Panc1 (cell line): Measurements from ENCODE around the gene PPM1F. TPM values are rescaled to one million over a fixed set of nuclear protein-coding genes. Genes with fewer than 3 reads are reported as not detected.

Experiments used
- ATAC-seq: fragments of 200-7000 bp; cut with Tn5 transposase; 2 replicates; pipeline ENCODE4 v1.9.1; 2020; ENCODE audit warnings: mild to moderate bottlenecking, moderate library complexity
- BruUV-seq: library from RNA; stranded (reverse); fragments of 400-500 nt; replicated peaks from 2 replicates; lab custom pipeline; 2021; lab: Mats Ljungman, UMichigan
- CTCF ChIA-PET: fragments of 300-600 bp; sonication (Branson Sonifier 250); formaldehyde crosslinking; loops from one replicate; lab custom pipeline; 2022; ENCODE audit warnings: antibody characterized with exemption; lab: Charles Lee
- POLR2A ChIA-PET: fragments of 300-600 bp; sonication (Branson Sonifier 250); formaldehyde crosslinking; loops from one replicate; lab custom pipeline; 2022; ENCODE audit warnings: antibody characterized with exemption; lab: Charles Lee
- DNase-seq: peaks from one replicate; pipeline ENCODE4 v3.0.0-alpha.2; 2010; ENCODE audit warnings: low read depth, low spot score
- H3K27ac ChIP-seq: 2 replicates; pipeline ENCODE4 v1.5.1; 2011; ENCODE audit warnings: mild to moderate bottlenecking, low read length, inconsistent platforms
- H3K27me3 ChIP-seq: fragments of 200-500 bp; sonication (Bioruptor generic); 2 replicates; pipeline ENCODE4 v1.6.0; 2014; ENCODE audit warnings: low read length, inconsistent platforms; ENCODE audit not compliant: control insufficient read depth, insufficient read depth
- H3K36me3 ChIP-seq: fragments of 200-500 bp; sonication (Bioruptor generic); 2 replicates; pipeline ENCODE4 v1.5.1; 2014; ENCODE audit warnings: inconsistent platforms, mild to moderate bottlenecking, low read length, moderate library complexity; ENCODE audit not compliant: control insufficient read depth, insufficient read depth
- H3K4me1 ChIP-seq: 2 replicates; pipeline ENCODE4 v1.5.1; 2011; ENCODE audit warnings: inconsistent platforms, mild to moderate bottlenecking, low read length, moderate library complexity; ENCODE audit not compliant: control insufficient read depth, insufficient read depth
- H3K4me3 ChIP-seq, 2 experiments: 2 replicates each; pipeline ENCODE4 v1.5.1; 2011 to 2012; ENCODE audit warnings: low read depth in 2 of 2, low read length in 2 of 2, mild to moderate bottlenecking in 2 of 2, inconsistent platforms in 1 of 2, moderate library complexity in 1 of 2
- H3K9me3 ChIP-seq: fragments of 200-500 bp; sonication (Bioruptor generic); 2 replicates; pipeline ENCODE4 v1.5.1; 2014; ENCODE audit warnings: low read depth, mild to moderate bottlenecking, inconsistent platforms, low read length, moderate library complexity; ENCODE audit not compliant: control insufficient read depth, insufficient read depth
- POLR2AphosphoS5 ChIP-seq: IDR thresholded peaks from 2 replicates; pipeline ENCODE4 v1.6.1; 2012; ENCODE audit warnings: mild to moderate bottlenecking, low read depth, low read length, moderate library complexity
- SIN3A ChIP-seq: IDR thresholded peaks from 2 replicates; pipeline ENCODE4 v1.6.1; 2012; ENCODE audit warnings: low read depth, mild to moderate bottlenecking, low read length, moderate library complexity, borderline replicate concordance; ENCODE audit not compliant: insufficient read depth
- TCF7L2 ChIP-seq: IDR thresholded peaks from 2 replicates; pipeline ENCODE4 v1.6.1; 2011; ENCODE audit warnings: mild to moderate bottlenecking, low read depth, low read length, inconsistent platforms
- in situ Hi-C: cut with HindIII; loops from 2 replicates; pipeline ENCODE4 v1.10.0; 2016; ENCODE audit warnings: low sequenced_read_pairs, low pct_unique_long_range_greater_than_20kb
- intact Hi-C: fragments of 100-400 bp; cut with micrococcal nuclease; formaldehyde crosslinking; loops from one replicate; pipeline ENCODE4 v1.10.0; 2022; ENCODE audit not compliant: unreplicated experiment
- total RNA-seq: library from RNA; stranded (reverse); gene quantifications from one replicate; pipeline ENCODE4 v1.2.1, GENCODE V29; 2021; ENCODE audit not compliant: unreplicated experiment
- TF ChIP-seq, protein P1 (sequence below): fragments of 450-650 bp; IDR thresholded peaks from 2 replicates; pipeline ENCODE4 v1.5.1; 2017; ENCODE audit warnings: mild to moderate bottlenecking
- TF ChIP-seq, protein P2 (sequence below), 2 experiments: IDR thresholded peaks; 2 replicates each; pipeline ENCODE4 v1.6.1; 2011 to 2012; ENCODE audit warnings: low read depth in 2 of 2, control low read depth in 1 of 2, low read length in 1 of 2, mild to moderate bottlenecking in 1 of 2, moderate library complexity in 1 of 2; ENCODE audit not compliant: insufficient read depth in 1 of 2

Gene PPM1F
- total RNA-seq, 1 experiment from 2014 or later = 28.9 TPM

DNA sequence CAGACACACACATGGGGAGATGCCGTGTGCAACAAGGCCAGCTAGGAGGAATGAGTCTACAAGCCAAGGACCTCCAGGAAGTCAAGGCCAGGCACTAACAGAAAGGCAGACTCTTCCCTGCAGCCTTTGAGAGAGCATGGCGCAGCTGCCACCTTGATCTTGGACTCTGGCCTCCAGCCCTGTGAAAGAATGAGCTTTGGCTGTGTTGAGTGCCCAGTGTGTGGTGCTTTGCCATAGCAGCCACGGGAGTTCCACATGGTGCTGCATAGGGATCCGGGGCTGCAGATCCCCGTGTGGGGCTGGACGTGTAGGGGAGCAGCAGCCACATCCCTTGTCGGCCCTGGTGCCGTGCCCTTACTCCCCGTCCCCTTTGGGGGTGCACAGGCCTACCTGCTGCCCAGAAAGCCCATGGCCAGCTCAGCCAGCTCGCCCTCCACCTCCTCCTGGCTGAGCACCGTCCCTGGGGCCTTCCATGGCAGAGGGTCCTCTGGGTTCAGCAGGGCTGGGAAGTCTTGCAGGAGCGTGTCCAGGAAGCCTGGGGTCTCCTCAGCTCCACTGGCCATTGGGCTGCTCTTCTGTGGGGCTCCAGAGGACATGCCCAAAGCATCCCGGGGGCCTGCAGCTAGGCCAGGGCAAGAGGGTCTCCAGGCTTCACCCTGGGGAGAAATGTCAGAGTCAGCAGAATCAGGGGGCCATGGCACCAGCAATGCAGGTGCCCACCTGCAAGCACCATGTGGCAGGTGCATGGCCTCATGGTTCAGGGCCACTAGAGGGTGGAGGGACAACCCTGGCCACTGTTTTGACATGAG is 7.0 kb downstream of the PPM1F start:
- no peaks in the 10 kb centered on the region for H3K9me3 ChIP-seq
- no TSS peak for BruUV-seq
- in situ Hi-C loops = loop anchor here (25.0 kb wide), 1 partner anchor 133 kb away; no protein-coding TSS in a partner anchor
- POLR2A ChIA-PET = interaction anchor here (0.6 kb wide), 1 partner anchor 20 kb away, joined by 5 read pairs; no protein-coding TSS in a partner anchor
- H3K27ac ChIP-seq = no peak overlapping the region
- no peak for DNase-seq
- intact Hi-C loops = no loop called here
- no peaks in the 10 kb centered on the region for H3K36me3 ChIP-seq
- CTCF ChIA-PET = no interaction called here
- TF ChIP-seq, protein P1, sequence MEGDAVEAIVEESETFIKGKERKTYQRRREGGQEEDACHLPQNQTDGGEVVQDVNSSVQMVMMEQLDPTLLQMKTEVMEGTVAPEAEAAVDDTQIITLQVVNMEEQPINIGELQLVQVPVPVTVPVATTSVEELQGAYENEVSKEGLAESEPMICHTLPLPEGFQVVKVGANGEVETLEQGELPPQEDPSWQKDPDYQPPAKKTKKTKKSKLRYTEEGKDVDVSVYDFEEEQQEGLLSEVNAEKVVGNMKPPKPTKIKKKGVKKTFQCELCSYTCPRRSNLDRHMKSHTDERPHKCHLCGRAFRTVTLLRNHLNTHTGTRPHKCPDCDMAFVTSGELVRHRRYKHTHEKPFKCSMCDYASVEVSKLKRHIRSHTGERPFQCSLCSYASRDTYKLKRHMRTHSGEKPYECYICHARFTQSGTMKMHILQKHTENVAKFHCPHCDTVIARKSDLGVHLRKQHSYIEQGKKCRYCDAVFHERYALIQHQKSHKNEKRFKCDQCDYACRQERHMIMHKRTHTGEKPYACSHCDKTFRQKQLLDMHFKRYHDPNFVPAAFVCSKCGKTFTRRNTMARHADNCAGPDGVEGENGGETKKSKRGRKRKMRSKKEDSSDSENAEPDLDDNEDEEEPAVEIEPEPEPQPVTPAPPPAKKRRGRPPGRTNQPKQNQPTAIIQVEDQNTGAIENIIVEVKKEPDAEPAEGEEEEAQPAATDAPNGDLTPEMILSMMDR = no peak
- TF ChIP-seq SIN3A = no peak
- TF ChIP-seq, protein P2, sequence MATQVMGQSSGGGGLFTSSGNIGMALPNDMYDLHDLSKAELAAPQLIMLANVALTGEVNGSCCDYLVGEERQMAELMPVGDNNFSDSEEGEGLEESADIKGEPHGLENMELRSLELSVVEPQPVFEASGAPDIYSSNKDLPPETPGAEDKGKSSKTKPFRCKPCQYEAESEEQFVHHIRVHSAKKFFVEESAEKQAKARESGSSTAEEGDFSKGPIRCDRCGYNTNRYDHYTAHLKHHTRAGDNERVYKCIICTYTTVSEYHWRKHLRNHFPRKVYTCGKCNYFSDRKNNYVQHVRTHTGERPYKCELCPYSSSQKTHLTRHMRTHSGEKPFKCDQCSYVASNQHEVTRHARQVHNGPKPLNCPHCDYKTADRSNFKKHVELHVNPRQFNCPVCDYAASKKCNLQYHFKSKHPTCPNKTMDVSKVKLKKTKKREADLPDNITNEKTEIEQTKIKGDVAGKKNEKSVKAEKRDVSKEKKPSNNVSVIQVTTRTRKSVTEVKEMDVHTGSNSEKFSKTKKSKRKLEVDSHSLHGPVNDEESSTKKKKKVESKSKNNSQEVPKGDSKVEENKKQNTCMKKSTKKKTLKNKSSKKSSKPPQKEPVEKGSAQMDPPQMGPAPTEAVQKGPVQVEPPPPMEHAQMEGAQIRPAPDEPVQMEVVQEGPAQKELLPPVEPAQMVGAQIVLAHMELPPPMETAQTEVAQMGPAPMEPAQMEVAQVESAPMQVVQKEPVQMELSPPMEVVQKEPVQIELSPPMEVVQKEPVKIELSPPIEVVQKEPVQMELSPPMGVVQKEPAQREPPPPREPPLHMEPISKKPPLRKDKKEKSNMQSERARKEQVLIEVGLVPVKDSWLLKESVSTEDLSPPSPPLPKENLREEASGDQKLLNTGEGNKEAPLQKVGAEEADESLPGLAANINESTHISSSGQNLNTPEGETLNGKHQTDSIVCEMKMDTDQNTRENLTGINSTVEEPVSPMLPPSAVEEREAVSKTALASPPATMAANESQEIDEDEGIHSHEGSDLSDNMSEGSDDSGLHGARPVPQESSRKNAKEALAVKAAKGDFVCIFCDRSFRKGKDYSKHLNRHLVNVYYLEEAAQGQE (IDR thresholded peaks at IDR 0.05; ENCODE audit: insufficient read depth in 1 of 2, low read depth in 2 of 2, low read length in 1 of 2) = no peak
- TF ChIP-seq TCF7L2 = no peak
- TF ChIP-seq POLR2AphosphoS5 = no peak
- H3K27me3 ChIP-seq = no peaks in the 10 kb centered on the region
- no peak overlapping the region for H3K4me3 ChIP-seq
- ATAC-seq = no peak
- no peaks in the 10 kb centered on the region; the same call in 1 of the 2 replicates for H3K4me1 ChIP-seq

DNA sequence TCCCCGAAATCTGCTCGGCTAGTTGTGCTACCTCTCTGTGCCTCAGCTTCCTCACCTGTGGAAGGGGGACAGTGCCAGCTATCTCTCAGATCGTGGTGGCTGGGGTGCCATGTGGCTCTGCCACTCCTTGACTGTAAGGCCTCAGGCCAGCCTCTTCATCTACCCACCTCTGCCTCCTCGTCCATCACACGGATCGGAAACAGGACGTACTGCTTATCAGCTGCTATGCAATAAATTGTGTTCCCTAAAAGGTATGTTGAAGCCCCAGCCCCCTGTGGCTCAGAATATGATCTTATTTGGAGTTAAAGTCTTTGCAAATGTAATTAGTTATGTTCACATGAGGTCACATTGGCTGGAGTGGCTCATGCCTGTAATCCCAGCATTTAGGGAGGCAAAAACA is 7.8 kb downstream of the PPM1F start:
- Histone ChIP-seq H3K27ac (no peak overlapping the region), H3K9me3 (no peaks in the 10 kb centered on the region), H3K4me3 (no peak overlapping the region), H3K36me3 (no peaks in the 10 kb centered on the region), H3K4me1 (no peaks in the 10 kb centered on the region; the same call in 1 of the 2 replicates), H3K27me3 (no peaks in the 10 kb centered on the region)
- in situ Hi-C loops (loop anchor here (25.0 kb wide), 1 partner anchor 133 kb away; no protein-coding TSS in a partner anchor), intact Hi-C loops (no loop called here)
- ATAC-seq = no peak
- POLR2A ChIA-PET = no interaction called here
- CTCF ChIA-PET = no interaction called here
- no TSS peak for BruUV-seq
- no peak for DNase-seq
- TF ChIP-seq, protein P2 (IDR thresholded peaks at IDR 0.05; ENCODE audit: insufficient read depth in 1 of 2, low read depth in 2 of 2, low read length in 1 of 2) = no peak
- TF ChIP-seq, protein P1 = no peak
- TF ChIP-seq POLR2AphosphoS5 (no peak), TCF7L2 (no peak), SIN3A (no peak)
